Retinal pigment epithelial cell (primary cell): ENCODE results near the gene PRDM1.

Source experiments
- DNase-seq: peaks from one replicate; pipeline ENCODE4 v3.0.0-alpha.2; 2010; ENCODE audit warnings: low read depth
- H3K4me3 ChIP-seq: 2 replicates; pipeline ENCODE4 v1.5.1; 2011; ENCODE audit warnings: mild to moderate bottlenecking, low read length, control low read depth, moderate library complexity
- TF ChIP-seq, protein P1 (sequence below): conservative IDR thresholded peaks from 2 replicates; pipeline ENCODE4 v1.5.1; 2011; ENCODE audit warnings: low read depth, low read length, control low read depth, inconsistent platforms

PRDM1 gene

GRCh38 chr6:106069478-106069877, 16.7 kb upstream of the PRDM1 start:
- DNase-seq = peak; percentile 84

DNA sequence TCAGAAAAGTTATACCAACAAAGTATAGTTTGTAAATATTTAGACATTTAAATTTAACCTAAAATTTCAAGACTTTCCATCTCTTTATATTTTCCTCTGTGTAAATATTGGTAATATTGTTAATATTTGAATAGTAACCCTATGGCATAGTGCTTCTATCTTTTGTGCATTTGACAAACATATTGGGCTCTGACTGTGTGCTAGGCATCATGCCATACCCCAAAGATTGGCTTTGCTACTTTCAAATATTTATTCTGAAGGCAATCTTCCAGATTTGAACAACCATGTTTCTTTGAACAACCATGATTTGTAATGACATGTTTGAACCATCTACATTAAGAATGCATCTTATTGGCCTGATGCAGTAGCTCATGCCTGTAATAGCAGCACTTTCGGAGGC, 15.5 kb upstream of the PRDM1 start:
- no peak overlapping the region for H3K4me3 ChIP-seq
- no peak for DNase-seq
- TF ChIP-seq, protein P1, sequence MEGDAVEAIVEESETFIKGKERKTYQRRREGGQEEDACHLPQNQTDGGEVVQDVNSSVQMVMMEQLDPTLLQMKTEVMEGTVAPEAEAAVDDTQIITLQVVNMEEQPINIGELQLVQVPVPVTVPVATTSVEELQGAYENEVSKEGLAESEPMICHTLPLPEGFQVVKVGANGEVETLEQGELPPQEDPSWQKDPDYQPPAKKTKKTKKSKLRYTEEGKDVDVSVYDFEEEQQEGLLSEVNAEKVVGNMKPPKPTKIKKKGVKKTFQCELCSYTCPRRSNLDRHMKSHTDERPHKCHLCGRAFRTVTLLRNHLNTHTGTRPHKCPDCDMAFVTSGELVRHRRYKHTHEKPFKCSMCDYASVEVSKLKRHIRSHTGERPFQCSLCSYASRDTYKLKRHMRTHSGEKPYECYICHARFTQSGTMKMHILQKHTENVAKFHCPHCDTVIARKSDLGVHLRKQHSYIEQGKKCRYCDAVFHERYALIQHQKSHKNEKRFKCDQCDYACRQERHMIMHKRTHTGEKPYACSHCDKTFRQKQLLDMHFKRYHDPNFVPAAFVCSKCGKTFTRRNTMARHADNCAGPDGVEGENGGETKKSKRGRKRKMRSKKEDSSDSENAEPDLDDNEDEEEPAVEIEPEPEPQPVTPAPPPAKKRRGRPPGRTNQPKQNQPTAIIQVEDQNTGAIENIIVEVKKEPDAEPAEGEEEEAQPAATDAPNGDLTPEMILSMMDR = no peak

More at GRCh38 chr6:106069478-106069877, 16.7 kb upstream of the PRDM1 start:
- H3K4me3 ChIP-seq = no peak overlapping the region
- TF ChIP-seq, protein P1 = no peak

GRCh38 chr6:106072501-106073090, 13.5 kb upstream of the PRDM1 start:
- TF ChIP-seq, protein P1 = no peak
- H3K4me3 ChIP-seq = no peak overlapping the region
- no peak for DNase-seq

DNA sequence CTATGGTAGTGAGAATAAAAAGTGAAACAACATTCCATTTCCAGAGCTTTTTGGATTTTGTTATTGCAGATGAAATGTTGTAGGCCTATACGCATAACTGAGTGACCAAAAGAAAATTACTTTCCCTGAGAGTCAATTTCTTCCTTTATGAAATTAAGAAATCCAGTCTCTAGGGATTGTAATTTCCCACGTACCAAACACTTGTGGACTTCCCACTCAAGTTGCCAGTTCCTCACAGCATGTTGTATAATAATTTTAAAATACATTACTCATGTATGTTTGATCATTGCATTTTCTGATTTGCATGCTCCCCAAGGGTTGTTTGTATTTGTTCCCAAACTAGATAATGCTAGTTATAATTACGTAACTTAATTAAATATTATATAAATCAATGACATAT, 12.0 kb upstream of the PRDM1 start:
- TF ChIP-seq, protein P1 = no peak
- DNase-seq = no peak
- no peak overlapping the region for H3K4me3 ChIP-seq

GRCh38 chr6:106076139-106076538, 10.0 kb upstream of the PRDM1 start:
- no peak overlapping the region for H3K4me3 ChIP-seq
- TF ChIP-seq, protein P1 = no peak
- no peak for DNase-seq

- no peak overlapping the region for H3K4me3 ChIP-seq
- DNase-seq = no peak
- TF ChIP-seq, protein P1 = no peak
Observed at GRCh38 chr6:106077170-106077569, 9.0 kb upstream of the PRDM1 start.

DNA sequence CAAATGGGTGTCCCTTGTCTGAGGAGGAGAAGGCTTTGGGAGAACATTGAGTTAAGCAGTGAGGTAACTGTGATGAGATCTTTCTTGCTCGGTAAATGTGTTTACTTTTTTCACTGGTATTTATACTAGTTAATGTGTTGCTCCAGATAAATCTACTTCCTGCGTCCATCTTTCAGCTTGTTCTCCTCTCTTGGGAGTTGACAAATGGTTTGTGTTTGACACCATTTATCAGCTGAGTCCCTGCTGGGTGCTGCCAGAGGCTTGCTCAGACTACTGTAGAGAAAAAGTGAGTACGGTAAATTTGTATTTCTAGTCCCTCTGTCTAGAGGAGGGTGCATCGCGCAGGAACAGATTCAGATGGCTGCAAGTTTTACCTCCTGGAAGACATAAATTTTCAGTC, 8.3 kb upstream of the PRDM1 start:
- DNase-seq = no peak
- H3K4me3 ChIP-seq = no peak overlapping the region
- TF ChIP-seq, protein P1 = no peak
